Stomach (tissue), 9 donors: ENCODE data around the gene PDIA6. TPM values are rescaled to one million over a fixed set of nuclear protein-coding genes. Genes with fewer than 3 reads are reported as not detected.
A peak's percentile ranks its signal among the peaks of the same experiment; 100 is the strongest.

Experiments
- DNase-seq, 2 donors: peaks; one replicate each; pipeline versions ENCODE4 v3.0.0 to v3.0.0-alpha.2; 2013 to 2019
- H3K27ac ChIP-seq, 5 donors: fragments of 200-600 bp in 4 of 5; sonication (generic) in 4 of 5; one replicate each; pipeline ENCODE4 v1.5.1; 2013 to 2019; ENCODE audit warnings: mild to moderate bottlenecking in 1 of 5, moderate library complexity in 1 of 5
- H3K27me3 ChIP-seq, 3 donors: fragments of 200-600 bp; sonication (generic); one replicate each; pipeline ENCODE4 v1.5.1; 2017 to 2019; ENCODE audit warnings: mixed run types in 1 of 3
- H3K36me3 ChIP-seq, 4 donors: fragments of 200-600 bp; sonication (generic); 1 replicate in 3 of 4; 2 replicates in 1 of 4; pipeline ENCODE4 v1.5.1; 2016 to 2019
- H3K4me1 ChIP-seq, 4 donors: fragments of 200-600 bp; sonication (generic); one replicate each; pipeline ENCODE4 v1.5.1; 2016 to 2019
- H3K4me3 ChIP-seq, 4 donors: fragments of 200-600 bp; sonication (generic) in 3 of 4; one replicate each; pipeline ENCODE4 v1.5.1; 2016 to 2019; ENCODE audit warnings: mild to moderate bottlenecking in 1 of 4
- H3K9me3 ChIP-seq, 4 donors: fragments of 200-600 bp; sonication (generic); one replicate each; pipeline ENCODE4 v1.5.1; 2016 to 2019
- CTCF ChIP-seq, 7 experiments: fragments of 450-650 bp in 4 of 7; fragments of 200-600 bp in 3 of 7; sonication (generic) in 3 of 7; IDR thresholded peaks; one replicate each; pipeline ENCODE4 v1.5.1; 2016 to 2019; ENCODE audit warnings: antibody characterized with exemption in 7 of 7, control low read depth in 2 of 7, mild to moderate bottlenecking in 1 of 7
- EP300 ChIP-seq: sonication (generic); formaldehyde crosslinking; IDR thresholded peaks from one replicate; pipeline ENCODE4 v1.6.1; 2017; ENCODE audit warnings: antibody characterized with exemption
- POLR2A ChIP-seq, 4 donors: fragments of 450-650 bp; IDR thresholded peaks; one replicate each; pipeline ENCODE4 v1.6.1; 2016; ENCODE audit warnings: antibody characterized with exemption in 4 of 4, control low read depth in 2 of 4, mild to moderate bottlenecking in 1 of 4, moderate library complexity in 1 of 4
- POLR2AphosphoS5 ChIP-seq, 3 donors: sonication (generic); formaldehyde crosslinking; IDR thresholded peaks; one replicate each; pipeline ENCODE4 v1.6.1; 2016; ENCODE audit warnings: antibody characterized with exemption in 3 of 3
- WGBS, 5 donors: extraction: QIAGEN DNeasy Blood & Tissue Kit in 3 of 5; methylation state at CpG; one replicate each; pipeline versions ENCODE4 v1.1.5 to v1.1.7; 2013 to 2018; 5-methylcytosine and 5-hydroxymethylcytosine counted together
- intact Hi-C: fragments of 100-400 bp; cut with DNase I; formaldehyde crosslinking; loops from one replicate; pipeline ENCODE4 v1.15.1; 2023; ENCODE audit warnings: low total_unique reads
- polyA plus RNA-seq, 3 donors: library from polyadenylated mRNA; stranded (reverse); fragments of 200-250 nt; gene quantifications; one replicate each; pipeline ENCODE4 v1.2.3, GENCODE V29; 2013
- total RNA-seq, 5 donors: library from RNA; depleted of rRNA; stranded (reverse); fragments of >200 nt; gene quantifications; one replicate each; pipeline versions ENCODE4 v1.1.0 to v1.2.3, GENCODE V29; 2014 to 2016
- donor health status: healthy with polysubstance abuse.
- donor health status: Bipolar disorder and iron deficiency.
- donor health status: healthy.

PDIA6 gene
- total and polyA plus RNA-seq, 8 donors = 37.3 to 272 (median 85.4) TPM

GRCh38 chr2:10830203-10830602, 17.6 kb upstream of the PDIA6 start:
- peaks cover 0 to 41% (median 0%) of the 10 kb centered on the region in 3 donors for H3K27me3 ChIP-seq
- DNase-seq = peak in 1 of 2 donors; percentile 63

GRCh38 chr2:10829299-10829698, 16.7 kb upstream of the PDIA6 start:
- Histone ChIP-seq H3K4me1 (peaks cover 0 to 25% (median 22%) of the 10 kb centered on the region in 4 donors), H3K27me3 (peaks cover 0 to 42% (median 0%) of the 10 kb centered on the region in 3 donors), H3K4me3 (no peak overlapping the region), H3K9me3 (no peaks in the 10 kb centered on the region), H3K36me3 (no peaks in the 10 kb centered on the region), H3K27ac (peak overlapping the region in 4 of 5 donors; percentile 25 to 68 (median 60))
- TF ChIP-seq CTCF (IDR thresholded peaks at IDR 0.05) (no peak), POLR2AphosphoS5 (IDR thresholded peaks at IDR 0.05) (peak in 1 of 3 donors; percentile 69)
- DNase-seq = peak in 1 of 2 donors; percentile 73
- intact Hi-C loops = no loop called here
- WGBS, 5 donors = 32 to 69% (median 48%) methylated on average over 3 of the region's 3 CpGs

More at GRCh38 chr2:10830203-10830602, 17.6 kb upstream of the PDIA6 start:
- no peaks in the 10 kb centered on the region for H3K36me3 ChIP-seq
- H3K27ac ChIP-seq = peak overlapping the region in 4 of 5 donors; percentile 25 to 68 (median 62)
- intact Hi-C loops = no loop called here
- WGBS, 5 donors = 38 to 58% (median 44%) methylated on average over 8 of the region's 8 CpGs
- no peak for TF ChIP-seq EP300
- no peak for TF ChIP-seq CTCF (IDR thresholded peaks at IDR 0.05)
- peak in 1 of 3 donors; percentile 33 for TF ChIP-seq POLR2AphosphoS5 (IDR thresholded peaks at IDR 0.05)
- TF ChIP-seq POLR2A (IDR thresholded peaks at IDR 0.05) = no peak
- H3K4me1 ChIP-seq = peaks cover 3 to 29% (median 26%) of the 10 kb centered on the region in 4 donors
- no peaks in the 10 kb centered on the region for H3K9me3 ChIP-seq
- no peak overlapping the region for H3K4me3 ChIP-seq

- intact Hi-C loops = no loop called here
- TF ChIP-seq POLR2AphosphoS5 (IDR thresholded peaks at IDR 0.05) (no peak), EP300 (no peak), POLR2A (IDR thresholded peaks at IDR 0.05) (no peak), CTCF (IDR thresholded peaks at IDR 0.05) (no peak)
- no peaks in the 10 kb centered on the region for H3K9me3 ChIP-seq
- H3K27ac ChIP-seq = no peak overlapping the region
- H3K27me3 ChIP-seq = peaks cover 0 to 48% (median 0%) of the 10 kb centered on the region in 3 donors
- DNase-seq = no peak
- 69 to 82% (median 80%) methylated on average over 10 to 11 of the region's 11 CpGs for WGBS, 5 donors
- no peak overlapping the region for H3K4me3 ChIP-seq
- no peaks in the 10 kb centered on the region for H3K36me3 ChIP-seq
- peaks cover 0 to 25% (median 18%) of the 10 kb centered on the region in 4 donors for H3K4me1 ChIP-seq
These were observed 15.8 kb upstream of the PDIA6 start for GRCh38 chr2:10828346-10828745.

- TF ChIP-seq EP300 (no peak), POLR2A (IDR thresholded peaks at IDR 0.05) (no peak), CTCF (IDR thresholded peaks at IDR 0.05) (no peak), POLR2AphosphoS5 (IDR thresholded peaks at IDR 0.05) (no peak)
- peaks cover 0 to 34% (median 0%) of the 10 kb centered on the region in 3 donors for H3K27me3 ChIP-seq
These were observed 14.0 kb upstream of the PDIA6 start for GRCh38 chr2:10826625-10827024.

More at GRCh38 chr2:10826625-10827024, 14.0 kb upstream of the PDIA6 start:
- no peaks in the 10 kb centered on the region for H3K9me3 ChIP-seq
- no peaks in the 10 kb centered on the region for H3K36me3 ChIP-seq
- intact Hi-C loops = no loop called here
- 84 to 90% (median 86%) methylated on average over 8 of the region's 8 CpGs for WGBS, 5 donors
- peaks cover 0 to 22% (median 9%) of the 10 kb centered on the region in 4 donors for H3K4me1 ChIP-seq
- no peak for DNase-seq
- no peak overlapping the region for H3K27ac ChIP-seq
- H3K4me3 ChIP-seq = no peak overlapping the region
